ENCODE data around the gene NUDT8. TPM values are rescaled to one million over a fixed set of nuclear protein-coding genes. Genes with fewer than 3 reads are reported as not detected.

The NUDT8 gene
- total RNA-seq, 4 donors from 2014 or later: 16.7 to 67.7 (median 51.1) TPM

- H3K27ac ChIP-seq: no peak overlapping the region
- TF ChIP-seq POLR2A (IDR thresholded peaks at IDR 0.05) (no peak), CTCF (IDR thresholded peaks at IDR 0.05) (no peak)
- peaks cover 8 to 13% of the 10 kb centered on the region in 2 donors for H3K36me3 ChIP-seq
- intact Hi-C loops (cut with DNase I): no loop called here
- H3K27me3 ChIP-seq: no peaks in the 10 kb centered on the region
- H3K4me3 ChIP-seq (replicated peaks in 1 of 3): no peak overlapping the region
- H3K4me1 ChIP-seq: peaks cover 21 to 25% of the 10 kb centered on the region in 2 donors
- 90 to 95% methylated on average over 4 to 5 of the region's 5 CpGs for WGBS, 2 donors
- no peaks in the 10 kb centered on the region for H3K9me3 ChIP-seq
- no peak for DNase-seq
Measured at GRCh38 chr11:67586568-67587250, 43.0 kb downstream of the NUDT8 start.

GRCh38 chr11:67585911-67586310 lies 43.8 kb downstream of the NUDT8 start:
- 88 to 94% methylated on average over 4 of the region's 4 CpGs for WGBS, 2 donors
- TF ChIP-seq CTCF (IDR thresholded peaks at IDR 0.05): no peak
- no peak for TF ChIP-seq POLR2A (IDR thresholded peaks at IDR 0.05)
- H3K4me1 ChIP-seq: peaks cover 29 to 33% of the 10 kb centered on the region in 2 donors
- H3K27ac ChIP-seq: no peak overlapping the region
- no peak overlapping the region for H3K4me3 ChIP-seq (replicated peaks in 1 of 3)
- H3K36me3 ChIP-seq: peaks cover 8 to 13% of the 10 kb centered on the region in 2 donors
- DNase-seq: no peak
- intact Hi-C loops (cut with DNase I): no loop called here
- H3K27me3 ChIP-seq: no peaks in the 10 kb centered on the region
- no peaks in the 10 kb centered on the region for H3K9me3 ChIP-seq

GRCh38 chr11:67584881-67585873 lies 44.6 kb downstream of the NUDT8 start:
- Histone ChIP-seq H3K36me3 (peaks cover 8 to 13% of the 10 kb centered on the region in 2 donors), H3K4me1 (peaks cover 31 to 36% of the 10 kb centered on the region in 2 donors), H3K27ac (peak overlapping the region; percentile 95 to 100 (median 99)), H3K27me3 (no peaks in the 10 kb centered on the region), H3K9me3 (no peaks in the 10 kb centered on the region), H3K4me3 (replicated peaks in 1 of 3) (peak overlapping the region in 1 of 3 donors; percentile 68)
- intact Hi-C loops (cut with DNase I): no loop called here
- peak; percentile 26 to 52 for DNase-seq
- WGBS, 2 donors: 91 to 95% methylated on average over 18 to 20 of the region's 21 CpGs
- TF ChIP-seq CTCF (IDR thresholded peaks at IDR 0.05) (no peak), POLR2A (IDR thresholded peaks at IDR 0.05) (no peak)

- no peaks in the 10 kb centered on the region for H3K27me3 ChIP-seq
- 3 to 10% methylated on average over 19 to 21 of the region's 33 CpGs for WGBS, 2 donors
- peaks cover 31 to 36% of the 10 kb centered on the region in 2 donors for H3K4me1 ChIP-seq
- DNase-seq: peak; percentile 88 to 90
- peak overlapping the region in 2 of 3 donors; percentile 68 to 84 for H3K4me3 ChIP-seq (replicated peaks in 1 of 3)
- peak overlapping the region; percentile 95 to 100 (median 99) for H3K27ac ChIP-seq
- no peaks in the 10 kb centered on the region for H3K9me3 ChIP-seq
- peaks cover 8 to 13% of the 10 kb centered on the region in 2 donors for H3K36me3 ChIP-seq
- TF ChIP-seq CTCF (IDR thresholded peaks at IDR 0.05) (no peak), POLR2A (IDR thresholded peaks at IDR 0.05) (peak; percentile 3 to 6)
- intact Hi-C loops (cut with DNase I): no loop called here
Measured at GRCh38 chr11:67584205-67584880, 45.4 kb downstream of the NUDT8 start.

Data from thyroid gland (tissue), 4 donors.